Measurements from ENCODE around the gene SEL1L.

SEL1L gene

DNA sequence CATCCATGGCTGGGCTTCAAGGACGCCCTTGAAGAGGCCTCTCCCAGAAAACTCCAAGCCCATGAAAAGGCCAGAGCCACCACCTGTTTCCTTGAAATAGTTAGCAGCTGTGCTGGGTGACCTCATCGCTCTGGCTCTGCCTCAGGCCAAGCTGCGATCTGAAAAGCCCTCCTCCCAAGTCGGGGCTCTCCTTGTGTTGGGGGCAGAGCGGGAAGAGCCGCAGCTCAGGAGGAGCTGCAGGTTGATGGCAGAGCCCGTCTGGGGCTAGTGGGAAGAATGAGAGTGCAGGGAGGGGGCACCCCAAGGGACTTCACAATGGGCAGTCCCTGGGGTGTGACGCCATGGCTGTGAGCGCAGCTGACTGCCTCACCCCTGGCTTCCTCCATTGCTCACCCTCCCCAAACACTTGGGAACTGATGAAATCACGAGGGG lies 83.5 kb downstream of the SEL1L start:
- TF ChIP-seq, protein P1, sequence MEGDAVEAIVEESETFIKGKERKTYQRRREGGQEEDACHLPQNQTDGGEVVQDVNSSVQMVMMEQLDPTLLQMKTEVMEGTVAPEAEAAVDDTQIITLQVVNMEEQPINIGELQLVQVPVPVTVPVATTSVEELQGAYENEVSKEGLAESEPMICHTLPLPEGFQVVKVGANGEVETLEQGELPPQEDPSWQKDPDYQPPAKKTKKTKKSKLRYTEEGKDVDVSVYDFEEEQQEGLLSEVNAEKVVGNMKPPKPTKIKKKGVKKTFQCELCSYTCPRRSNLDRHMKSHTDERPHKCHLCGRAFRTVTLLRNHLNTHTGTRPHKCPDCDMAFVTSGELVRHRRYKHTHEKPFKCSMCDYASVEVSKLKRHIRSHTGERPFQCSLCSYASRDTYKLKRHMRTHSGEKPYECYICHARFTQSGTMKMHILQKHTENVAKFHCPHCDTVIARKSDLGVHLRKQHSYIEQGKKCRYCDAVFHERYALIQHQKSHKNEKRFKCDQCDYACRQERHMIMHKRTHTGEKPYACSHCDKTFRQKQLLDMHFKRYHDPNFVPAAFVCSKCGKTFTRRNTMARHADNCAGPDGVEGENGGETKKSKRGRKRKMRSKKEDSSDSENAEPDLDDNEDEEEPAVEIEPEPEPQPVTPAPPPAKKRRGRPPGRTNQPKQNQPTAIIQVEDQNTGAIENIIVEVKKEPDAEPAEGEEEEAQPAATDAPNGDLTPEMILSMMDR (IDR thresholded peaks at IDR 0.05; ENCODE audit: low read depth, low read length) = no peak
- no peak for DNase-seq (ENCODE audit: extremely low read depth, low read depth)

DNA sequence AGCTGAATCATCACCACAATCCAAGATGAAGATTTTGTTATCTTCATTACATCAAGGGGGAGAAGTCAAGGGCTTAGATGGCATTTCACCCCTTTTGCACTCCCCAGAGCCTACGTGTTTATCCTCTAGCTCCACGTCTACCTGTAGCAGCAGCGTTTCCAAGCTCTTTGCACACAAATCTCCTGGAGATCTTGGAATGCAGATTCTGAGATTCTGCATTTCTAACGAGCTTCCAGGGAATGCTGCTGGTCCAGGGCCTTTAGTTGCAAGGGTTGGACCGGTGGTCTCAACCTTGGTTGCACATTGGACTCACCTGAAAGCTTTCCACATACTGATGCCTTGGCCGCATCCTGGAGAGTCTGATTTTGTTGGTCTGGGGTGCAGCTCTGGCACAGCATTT lies 84.1 kb downstream of the SEL1L start:
- no peak for DNase-seq (ENCODE audit: extremely low read depth, low read depth)
- TF ChIP-seq, protein P1 (IDR thresholded peaks at IDR 0.05; ENCODE audit: low read depth, low read length) = no peak

DNA sequence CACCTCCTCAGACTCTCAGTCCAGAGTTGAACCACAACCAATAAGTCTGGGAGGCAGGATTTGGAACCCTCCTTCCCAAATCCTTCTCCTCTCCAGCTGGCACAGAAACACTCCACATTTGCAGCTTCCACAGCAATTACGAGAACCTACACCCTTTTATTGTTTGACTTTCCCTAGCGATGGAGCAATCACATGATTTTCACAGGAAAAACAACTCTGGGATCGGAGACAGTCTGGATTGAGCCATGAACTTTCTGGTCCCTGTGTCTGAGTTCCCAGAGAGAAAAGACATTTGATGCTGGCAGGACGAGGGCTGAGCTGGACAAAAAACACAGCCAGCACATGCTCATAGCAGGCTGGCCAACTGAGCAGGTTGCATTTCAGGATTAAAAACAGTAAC lies 84.5 kb downstream of the SEL1L start:
- no peak for DNase-seq (ENCODE audit: extremely low read depth, low read depth)
- TF ChIP-seq, protein P1 (IDR thresholded peaks at IDR 0.05; ENCODE audit: low read depth, low read length) = no peak

DNA sequence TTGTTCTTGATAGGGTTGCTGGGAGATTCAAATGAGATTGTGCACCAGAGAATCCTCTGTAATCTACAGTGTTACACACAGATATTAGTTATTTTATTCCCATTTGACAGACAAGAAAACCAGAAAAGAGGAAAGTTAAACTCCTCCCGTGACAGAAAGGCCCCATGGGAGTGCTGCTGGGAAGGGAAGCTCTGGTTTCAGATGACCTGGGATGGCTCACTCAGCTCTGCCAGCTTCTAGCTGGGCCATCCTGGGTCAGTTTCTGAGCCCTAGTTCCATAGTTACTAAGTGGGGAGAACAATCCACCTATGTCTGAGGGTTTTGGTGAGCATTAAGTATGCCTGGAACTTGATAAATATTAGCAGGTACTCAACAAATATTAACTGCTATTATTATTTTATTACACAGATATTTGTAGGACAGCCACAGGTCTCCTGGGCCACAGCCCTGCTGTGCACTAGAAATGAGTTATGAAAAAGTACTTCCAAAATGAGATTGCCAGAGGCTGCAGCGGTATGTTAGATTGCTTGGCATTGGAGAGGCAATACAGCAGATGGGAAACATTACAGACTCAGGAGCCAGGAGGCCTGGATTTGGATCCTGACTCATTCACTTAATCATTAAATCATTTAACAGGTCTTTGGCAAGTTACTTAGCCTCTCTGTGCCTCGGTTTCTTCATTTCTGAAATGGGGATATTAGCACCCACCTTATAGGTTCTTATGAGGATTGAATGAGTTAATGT lies 86.5 kb downstream of the SEL1L start:
- TF ChIP-seq, protein P1 (IDR thresholded peaks at IDR 0.05; ENCODE audit: low read depth, low read length) = no peak
- DNase-seq (ENCODE audit: extremely low read depth, low read depth) = no peak

DNA sequence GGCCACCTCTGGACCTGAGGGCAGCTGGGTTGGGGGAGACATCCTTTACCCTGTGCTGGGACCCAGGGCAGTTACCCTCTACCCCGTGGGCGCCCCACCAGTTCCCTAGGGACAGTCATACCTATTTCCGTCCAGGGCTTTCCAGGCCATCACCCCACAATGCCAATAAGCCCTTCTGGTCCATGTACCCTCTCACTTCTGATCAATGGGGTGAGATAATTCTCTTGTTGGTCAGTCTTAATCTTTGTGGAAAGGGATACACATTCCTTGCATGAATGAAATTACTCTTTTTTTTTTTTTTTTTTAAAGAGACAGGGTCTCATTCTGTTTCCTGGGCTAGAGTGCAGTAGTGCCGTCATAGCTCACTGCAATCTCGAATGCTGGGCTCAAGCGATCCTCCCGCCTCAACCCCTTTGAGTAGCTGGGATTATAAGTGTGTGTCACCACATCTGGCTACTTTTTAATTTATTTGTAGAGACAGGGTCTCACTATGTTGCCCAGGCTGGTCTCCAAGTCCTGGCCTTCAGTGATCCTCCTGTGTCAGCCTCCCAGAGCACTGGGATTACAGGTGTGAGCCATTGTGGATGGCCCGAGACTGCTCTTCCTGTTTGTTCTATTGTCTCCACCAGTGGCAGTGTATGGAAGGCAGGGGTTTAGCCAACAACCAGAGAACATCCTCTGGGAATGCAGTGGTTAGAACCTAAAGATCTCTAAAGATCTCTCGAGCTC lies 87.2 kb downstream of the SEL1L start:
- TF ChIP-seq, protein P1 (IDR thresholded peaks at IDR 0.05; ENCODE audit: low read depth, low read length) = no peak
- DNase-seq (ENCODE audit: extremely low read depth, low read depth) = no peak

DNA sequence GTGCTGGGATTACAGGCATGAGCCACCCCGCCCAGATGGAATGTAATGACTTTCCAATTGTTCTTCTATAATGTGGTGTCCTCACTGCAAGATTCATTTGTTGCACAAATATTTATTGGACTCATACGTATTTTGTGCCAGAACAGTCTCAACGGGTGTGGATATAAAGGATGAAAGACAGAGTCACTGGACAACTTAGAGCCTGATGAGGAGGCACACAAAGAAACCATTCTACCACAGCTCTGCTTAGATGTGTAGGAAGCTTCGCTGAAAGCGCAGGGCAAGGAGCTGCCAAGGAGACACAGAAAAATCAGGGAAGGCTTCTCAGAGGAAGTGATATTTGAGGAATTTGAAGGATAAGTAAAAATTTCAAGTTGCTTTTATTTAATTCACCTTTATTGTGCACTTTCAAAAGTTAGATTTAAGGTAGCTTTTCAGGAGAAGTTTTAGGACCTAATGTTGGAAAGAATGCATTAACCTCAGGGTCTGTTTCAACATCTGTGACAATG lies 92.0 kb downstream of the SEL1L start:
- no peak for DNase-seq (ENCODE audit: extremely low read depth, low read depth)
- TF ChIP-seq, protein P1 (IDR thresholded peaks at IDR 0.05; ENCODE audit: low read depth, low read length) = no peak

DNA sequence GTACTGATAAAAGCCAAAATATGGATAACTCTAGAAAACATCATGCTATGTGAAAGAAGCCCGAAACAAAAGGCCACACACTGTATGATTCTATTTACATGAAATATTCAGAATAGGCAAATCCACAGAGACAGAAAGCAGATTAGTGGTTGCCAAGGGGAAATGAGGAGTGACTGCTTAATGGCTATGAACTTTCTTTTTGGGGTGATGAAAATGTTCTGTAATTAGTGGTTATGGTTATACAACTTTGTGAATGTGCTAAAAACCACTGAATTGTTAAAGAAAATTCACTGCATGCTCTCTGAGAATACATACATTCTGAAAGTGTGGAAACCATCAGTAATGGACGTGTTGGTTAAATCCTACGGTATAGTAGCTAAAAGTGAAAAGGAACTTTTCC lies 93.6 kb downstream of the SEL1L start:
- TF ChIP-seq, protein P1 (IDR thresholded peaks at IDR 0.05; ENCODE audit: low read depth, low read length) = no peak
- DNase-seq (ENCODE audit: extremely low read depth, low read depth) = no peak

Data from AG09319 (cell line).